Fibroblast of mammary gland (primary cell): Measurements from ENCODE around the gene CDK2.

ENCODE experiments used
- DNase-seq: peaks from one replicate; pipeline ENCODE4 v3.0.0-alpha.2; 2010; ENCODE audit warnings: low read depth
- H3K4me3 ChIP-seq: 2 replicates; pipeline ENCODE4 v1.5.1; 2011; ENCODE audit warnings: low read depth, mild to moderate bottlenecking, low read length, moderate library complexity; ENCODE audit not compliant: control insufficient read depth
- TF ChIP-seq, protein P1 (sequence below): conservative IDR thresholded peaks from 2 replicates; pipeline ENCODE4 v1.5.1; 2011; ENCODE audit warnings: low read depth, low read length, inconsistent platforms; ENCODE audit not compliant: control insufficient read depth, insufficient read depth

The CDK2 gene

DNA sequence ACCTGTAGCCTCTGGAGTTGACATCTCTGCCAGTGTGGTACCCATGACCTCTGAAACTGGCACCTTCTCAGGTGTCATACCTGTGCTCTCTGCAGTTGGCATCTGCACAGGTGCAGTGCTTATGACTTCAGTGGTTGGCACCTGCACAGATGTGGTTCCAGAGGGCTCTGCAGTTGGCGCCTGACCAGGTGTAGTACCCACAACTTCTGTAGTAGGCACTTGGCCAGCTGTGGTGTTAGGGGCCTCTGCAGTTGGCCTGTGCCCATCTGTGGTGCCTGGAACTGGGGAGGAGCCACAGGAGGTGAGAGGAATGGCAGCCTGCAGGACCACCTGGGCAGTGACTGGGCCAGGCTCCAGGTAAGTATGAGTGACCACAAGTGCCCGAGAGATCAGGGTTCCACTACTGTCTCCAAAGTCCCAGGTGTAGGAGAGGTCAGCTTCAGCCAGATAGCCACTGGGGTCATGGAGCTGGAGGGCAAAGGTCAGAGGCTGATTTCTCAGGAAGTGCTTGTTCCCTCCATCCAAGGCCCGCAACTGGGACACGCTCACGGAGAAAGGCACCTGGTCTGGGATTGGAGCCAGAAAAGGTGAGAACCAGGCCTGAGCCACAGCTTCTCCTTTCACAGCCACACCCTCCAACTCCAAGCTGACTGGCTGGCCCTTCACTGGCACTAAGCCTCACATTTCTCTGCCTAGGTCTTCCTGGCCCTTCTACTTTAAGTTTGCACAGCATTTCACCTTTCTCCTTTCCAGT lies 9.3 kb upstream of the CDK2 start:
- DNase-seq = no peak
- H3K4me3 ChIP-seq = no peak overlapping the region
- TF ChIP-seq, protein P1, sequence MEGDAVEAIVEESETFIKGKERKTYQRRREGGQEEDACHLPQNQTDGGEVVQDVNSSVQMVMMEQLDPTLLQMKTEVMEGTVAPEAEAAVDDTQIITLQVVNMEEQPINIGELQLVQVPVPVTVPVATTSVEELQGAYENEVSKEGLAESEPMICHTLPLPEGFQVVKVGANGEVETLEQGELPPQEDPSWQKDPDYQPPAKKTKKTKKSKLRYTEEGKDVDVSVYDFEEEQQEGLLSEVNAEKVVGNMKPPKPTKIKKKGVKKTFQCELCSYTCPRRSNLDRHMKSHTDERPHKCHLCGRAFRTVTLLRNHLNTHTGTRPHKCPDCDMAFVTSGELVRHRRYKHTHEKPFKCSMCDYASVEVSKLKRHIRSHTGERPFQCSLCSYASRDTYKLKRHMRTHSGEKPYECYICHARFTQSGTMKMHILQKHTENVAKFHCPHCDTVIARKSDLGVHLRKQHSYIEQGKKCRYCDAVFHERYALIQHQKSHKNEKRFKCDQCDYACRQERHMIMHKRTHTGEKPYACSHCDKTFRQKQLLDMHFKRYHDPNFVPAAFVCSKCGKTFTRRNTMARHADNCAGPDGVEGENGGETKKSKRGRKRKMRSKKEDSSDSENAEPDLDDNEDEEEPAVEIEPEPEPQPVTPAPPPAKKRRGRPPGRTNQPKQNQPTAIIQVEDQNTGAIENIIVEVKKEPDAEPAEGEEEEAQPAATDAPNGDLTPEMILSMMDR = no peak

DNA sequence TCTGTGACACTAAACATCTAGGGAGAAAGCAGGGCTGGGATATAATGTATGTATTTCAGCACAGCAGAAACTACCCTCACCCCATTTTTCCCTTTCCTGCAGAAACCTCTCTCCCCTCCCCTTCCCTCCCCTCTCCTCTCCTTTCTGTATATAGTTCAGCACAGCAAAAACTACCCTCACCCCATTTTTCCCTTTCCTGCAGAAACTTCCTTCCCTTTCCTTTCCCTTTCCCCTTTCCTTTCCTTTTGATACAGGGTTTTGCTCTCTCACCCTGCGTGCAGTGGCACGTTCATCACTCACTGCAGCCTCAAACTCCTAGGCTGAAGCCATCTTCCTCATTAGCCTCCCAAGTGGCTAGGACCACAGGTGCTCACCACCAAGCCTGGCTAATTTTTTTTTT lies 2.9 kb upstream of the CDK2 start:
- no peak for DNase-seq
- no peak overlapping the region for H3K4me3 ChIP-seq

DNA sequence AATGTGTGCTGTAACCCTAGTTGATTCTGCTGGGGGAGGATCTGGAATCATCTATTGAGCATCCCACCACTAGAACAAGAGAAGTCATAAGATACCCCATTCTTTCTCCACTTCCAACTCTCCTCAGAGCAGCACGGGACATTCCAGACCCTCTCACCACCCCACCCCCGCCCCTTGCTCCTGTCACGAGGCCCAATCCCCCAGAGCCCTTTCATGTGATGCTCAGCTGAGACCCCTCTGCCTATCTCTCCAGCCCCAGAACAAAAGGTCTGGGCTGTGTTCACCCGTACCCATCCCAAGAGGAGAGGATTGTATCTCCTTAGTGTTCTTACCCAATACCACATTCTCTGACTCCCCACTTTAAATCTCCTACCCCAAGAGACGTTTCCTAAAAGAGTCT lies 1.4 kb upstream of the CDK2 start:
- TF ChIP-seq, protein P1 = no peak
- no peak for DNase-seq
- H3K4me3 ChIP-seq = no peak overlapping the region

More for the DNA sequence above, 2.9 kb upstream of the CDK2 start:
- TF ChIP-seq, protein P1 = no peak

DNA sequence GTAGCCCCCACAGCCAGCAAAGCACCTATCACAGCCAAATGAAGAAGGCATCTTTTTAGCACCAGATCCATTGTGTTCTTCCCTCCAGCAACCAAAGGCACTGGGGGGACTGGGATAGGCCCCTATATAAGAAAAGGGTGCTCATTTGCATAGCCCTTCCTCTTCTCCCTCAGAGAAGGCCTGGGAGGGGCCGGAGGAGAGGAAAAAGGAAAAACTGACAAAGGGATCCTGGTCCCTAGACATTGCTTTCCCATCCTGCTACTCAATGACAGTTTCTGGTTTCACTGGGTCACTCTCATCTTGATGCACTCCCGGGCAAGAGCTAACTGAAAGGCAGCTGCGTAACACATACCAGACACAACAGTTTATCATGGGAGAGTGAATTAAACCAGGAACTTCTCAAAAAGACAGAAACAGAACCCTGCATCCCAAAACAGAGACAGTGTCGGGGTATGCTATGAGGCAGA lies 656 bp upstream of the CDK2 start, which contains the start of gene PMEL:
PMEL (minus strand) TSS at position 102 of the 467 bp plus-strand sequence; CDS start at position 71, 31 bp downstream.
- peak within 1 kb of the TSS; percentile 95 for H3K4me3 ChIP-seq
- DNase-seq = peak; percentile 11
- TF ChIP-seq, protein P1 = no peak

DNA sequence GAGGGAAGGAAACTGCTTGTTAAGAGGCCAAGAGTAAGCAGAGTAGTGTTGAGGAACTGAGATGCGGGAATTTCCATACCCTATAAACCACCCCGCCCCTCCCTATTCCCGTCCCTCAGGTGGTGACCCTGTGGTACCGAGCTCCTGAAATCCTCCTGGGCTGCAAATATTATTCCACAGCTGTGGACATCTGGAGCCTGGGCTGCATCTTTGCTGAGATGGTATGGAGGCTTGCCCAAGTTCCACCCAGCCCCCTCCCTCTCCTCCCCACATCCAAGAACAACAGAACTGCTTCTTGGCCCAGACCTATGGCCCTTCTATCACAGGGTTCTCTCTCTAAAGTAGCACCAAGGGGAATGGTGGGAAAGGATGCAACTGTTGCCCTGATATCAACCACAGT lies 2.7 kb downstream of the CDK2 start:
- TF ChIP-seq, protein P1 = no peak
- no peak overlapping the region for H3K4me3 ChIP-seq
- no peak for DNase-seq

DNA sequence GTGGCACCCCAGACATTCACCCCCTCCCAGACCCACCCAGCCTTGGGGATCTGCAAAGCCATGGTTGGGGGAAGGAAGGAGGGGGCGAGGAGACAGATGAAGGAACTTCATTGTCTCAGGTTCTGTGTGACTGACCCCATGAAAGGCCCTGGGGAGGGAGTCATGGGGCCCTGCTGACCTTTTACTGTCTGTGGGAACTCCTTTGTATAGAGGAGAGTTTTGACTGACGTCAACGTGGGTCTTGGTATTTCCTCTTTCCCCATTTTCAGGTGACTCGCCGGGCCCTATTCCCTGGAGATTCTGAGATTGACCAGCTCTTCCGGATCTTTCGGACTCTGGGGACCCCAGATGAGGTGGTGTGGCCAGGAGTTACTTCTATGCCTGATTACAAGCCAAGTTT lies 4.1 kb downstream of the CDK2 start:
- H3K4me3 ChIP-seq = no peak overlapping the region
- peak; percentile 80 for DNase-seq
- TF ChIP-seq, protein P1 = no peak
